GM23248 (cell line): ENCODE results near the gene CCDC32. TPM values are rescaled to one million over a fixed set of nuclear protein-coding genes. Genes with fewer than 3 reads are reported as not detected.

ENCODE experiments used
- DNase-seq: peaks from one replicate; pipeline ENCODE4 v3.0.0-alpha.2; 2015
- H2AFZ ChIP-seq: fragments of 200-600 bp; sonication (generic); 2 replicates; pipeline ENCODE4 v1.6.1; 2016; ENCODE audit warnings: antibody characterized with exemption
- H3F3A ChIP-seq: fragments of 200-600 bp; sonication (generic); 2 replicates; pipeline ENCODE4 v1.6.1; 2016; ENCODE audit warnings: mild to moderate bottlenecking, antibody characterized with exemption, mixed run types; ENCODE audit not compliant: insufficient read depth
- H3K27ac ChIP-seq: fragments of 200-600 bp; sonication (generic); 2 replicates; pipeline ENCODE4 v1.5.1; 2016; ENCODE audit warnings: mild to moderate bottlenecking
- H3K27me3 ChIP-seq: fragments of 200-600 bp; sonication (generic); replicated peaks from 2 replicates; pipeline ENCODE4 v1.6.1; 2016; ENCODE audit warnings: mild to moderate bottlenecking; ENCODE audit not compliant: insufficient read depth
- H3K36me3 ChIP-seq: fragments of 200-600 bp; sonication (generic); 2 replicates; pipeline ENCODE4 v1.6.1; 2016; ENCODE audit warnings: low read depth, mild to moderate bottlenecking
- H3K4me1 ChIP-seq: fragments of 200-600 bp; sonication (generic); 2 replicates; pipeline ENCODE4 v1.6.1; 2016; ENCODE audit warnings: mild to moderate bottlenecking; ENCODE audit not compliant: insufficient read depth
- H3K4me2 ChIP-seq: fragments of 200-600 bp; sonication (generic); one replicate; pipeline ENCODE4 v1.6.1; 2016; ENCODE audit warnings: mild to moderate bottlenecking; ENCODE audit not compliant: unreplicated experiment
- H3K4me3 ChIP-seq: fragments of 200-600 bp; sonication (generic); 2 replicates; pipeline ENCODE4 v1.5.1; 2016; ENCODE audit warnings: mild to moderate bottlenecking
- H3K79me2 ChIP-seq: fragments of 200-600 bp; sonication (generic); 2 replicates; pipeline ENCODE4 v1.6.1; 2016; ENCODE audit warnings: mild to moderate bottlenecking; ENCODE audit not compliant: insufficient read depth
- H3K9ac ChIP-seq: fragments of 200-600 bp; sonication (generic); 2 replicates; pipeline ENCODE4 v1.6.1; 2016; ENCODE audit warnings: mild to moderate bottlenecking
- H3K9me2 ChIP-seq: fragments of 200-600 bp; sonication (generic); 2 replicates; pipeline ENCODE4 v1.6.1; 2016; ENCODE audit warnings: mixed run types, mild to moderate bottlenecking, moderate library complexity; ENCODE audit not compliant: insufficient read depth
- H3K9me3 ChIP-seq: fragments of 200-600 bp; sonication (generic); one replicate; pipeline ENCODE4 v1.6.1; 2017; ENCODE audit warnings: low read depth
- H4K20me1 ChIP-seq: fragments of 200-600 bp; sonication (generic); 2 replicates; pipeline ENCODE4 v1.6.0; 2016; ENCODE audit not compliant: insufficient read depth
- EZH2 ChIP-seq: fragments of 200-600 bp; sonication (generic); IDR thresholded peaks from 2 replicates; pipeline ENCODE4 v1.6.1; 2018; ENCODE audit warnings: antibody characterized with exemption, mild to moderate bottlenecking; ENCODE audit not compliant: insufficient read depth, poor library complexity, severe bottlenecking
- EZH2phosphoT487 ChIP-seq: fragments of 200-600 bp; sonication (generic); IDR thresholded peaks from 2 replicates; pipeline ENCODE4 v1.6.1; 2018; ENCODE audit warnings: antibody characterized with exemption, moderate library complexity, mild to moderate bottlenecking, low read depth; ENCODE audit not compliant: insufficient read depth
- WGBS, 2 experiments: methylation state at CpG; one replicate each; pipeline ENCODE4 v1.1.6; 2015 to 2017; ENCODE audit warnings: low lambda C conversion rate in 2 of 2, low coverage in 1 of 2; ENCODE audit errors: missing lambda C conversion rate in 2 of 2; 5-methylcytosine and 5-hydroxymethylcytosine counted together
- in situ Hi-C: fragments of 300-500 bp; cut with MboI; formaldehyde crosslinking; loops from 2 replicates; pipeline ENCODE4 v1.15.0; 2020
- polyA plus RNA-seq: library from polyadenylated mRNA; unstranded; fragments of >200 nt; fragmentation: Nextera tagmentation; extraction: Ambion mirVana; gene quantifications from 2 replicates; pipeline ENCODE4 v1.2.1, GENCODE V29; 2016
- total RNA-seq: library from RNA; depleted of rRNA; stranded (reverse); fragments of >200 nt; shearing (Covaris generic); gene quantifications from 2 replicates; pipeline ENCODE4 v1.2.3, GENCODE V29; 2014

Gene CCDC32
- total and polyA plus RNA-seq, 2 experiments from 2014 or later, result 29.5 to 44.7 TPM

GRCh38 chr15:40598672-40599071, 33.8 kb upstream of the CCDC32 start:
- Histone ChIP-seq H3K9ac (no peak overlapping the region), H3K4me3 (no peak overlapping the region), H3K9me2 (no peaks in the 10 kb centered on the region), H3K4me1 (no peaks in the 10 kb centered on the region), H3K27ac (no peak overlapping the region), H4K20me1 (no peaks in the 10 kb centered on the region), H3K79me2 (peaks cover 83% of the 10 kb centered on the region), H3F3A (peaks cover 9% of the 10 kb centered on the region), H3K4me2 (no peak overlapping the region), H3K27me3 (no peaks in the 10 kb centered on the region), H3K9me3 (no peaks in the 10 kb centered on the region), H2AFZ (peak overlapping the region; percentile 52; the same call in 1 of the 2 replicates), H3K36me3 (no peaks in the 10 kb centered on the region)
- in situ Hi-C loops, result no loop called here
- 70 to 71% methylated on average over 4 of the region's 4 CpGs for WGBS, 2 experiments
- TF ChIP-seq EZH2, result no peak
- no peak for DNase-seq

GRCh38 chr15:40598126-40598525, 33.3 kb upstream of the CCDC32 start:
- no peaks in the 10 kb centered on the region for H3K9me2 ChIP-seq
- peaks cover 9% of the 10 kb centered on the region for H3F3A ChIP-seq
- no peak overlapping the region for H3K4me2 ChIP-seq
- H3K79me2 ChIP-seq, result peaks cover 78% of the 10 kb centered on the region
- H3K4me3 ChIP-seq, result no peak overlapping the region
- TF ChIP-seq EZH2 (no peak), EZH2phosphoT487 (no peak)
- no peaks in the 10 kb centered on the region for H3K9me3 ChIP-seq
- no peaks in the 10 kb centered on the region for H3K36me3 ChIP-seq
- no peak overlapping the region for H3K27ac ChIP-seq
- in situ Hi-C loops, result no loop called here
- peak overlapping the region; percentile 52; the same call in 1 of the 2 replicates for H2AFZ ChIP-seq
- no peak for DNase-seq
- no peak overlapping the region for H3K9ac ChIP-seq
- no peaks in the 10 kb centered on the region for H4K20me1 ChIP-seq
- 33 to 34% methylated on average over 3 of the region's 3 CpGs for WGBS, 2 experiments
- no peaks in the 10 kb centered on the region for H3K4me1 ChIP-seq
- H3K27me3 ChIP-seq, result no peaks in the 10 kb centered on the region

DNA sequence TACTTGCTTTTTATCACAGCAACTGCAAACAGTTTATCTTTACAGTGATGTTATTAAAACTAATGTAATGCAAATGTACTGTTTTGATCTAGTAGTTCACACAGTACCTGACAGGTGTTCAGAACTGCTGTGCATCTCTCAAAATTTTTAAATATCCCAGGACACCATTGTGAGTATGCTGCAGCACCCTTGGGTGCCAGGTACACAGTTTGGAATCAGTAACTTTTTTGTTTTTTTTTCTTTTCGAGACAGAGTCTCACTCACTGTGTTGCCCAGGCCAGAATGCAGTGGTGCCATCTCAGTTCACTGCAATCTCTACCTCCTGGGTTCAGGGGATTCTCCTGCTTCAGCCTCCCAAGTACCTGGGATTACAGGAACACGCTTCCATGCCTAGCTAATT, 32.2 kb upstream of the CCDC32 start:
- in situ Hi-C loops, result no loop called here
- H2AFZ ChIP-seq, result peak overlapping the region; percentile 52
- H3K27ac ChIP-seq, result no peak overlapping the region
- 81 to 90% methylated on average over 2 of the region's 2 CpGs for WGBS, 2 experiments
- no peak overlapping the region for H3K9ac ChIP-seq
- H3K4me3 ChIP-seq, result no peak overlapping the region
- H4K20me1 ChIP-seq, result no peaks in the 10 kb centered on the region
- H3K4me2 ChIP-seq, result no peak overlapping the region
- H3K27me3 ChIP-seq, result no peaks in the 10 kb centered on the region
- TF ChIP-seq EZH2 (no peak), EZH2phosphoT487 (no peak)
- H3F3A ChIP-seq, result peaks cover 9% of the 10 kb centered on the region
- no peaks in the 10 kb centered on the region for H3K4me1 ChIP-seq
- H3K9me3 ChIP-seq, result no peaks in the 10 kb centered on the region
- no peaks in the 10 kb centered on the region for H3K36me3 ChIP-seq
- DNase-seq, result no peak
- H3K9me2 ChIP-seq, result no peaks in the 10 kb centered on the region
- peaks cover 69% of the 10 kb centered on the region for H3K79me2 ChIP-seq

GRCh38 chr15:40595773-40596172, 30.9 kb upstream of the CCDC32 start:
- H3K9me3 ChIP-seq, result no peaks in the 10 kb centered on the region
- H3K4me1 ChIP-seq, result no peaks in the 10 kb centered on the region
- H3K9me2 ChIP-seq, result no peaks in the 10 kb centered on the region
- H3K27ac ChIP-seq, result no peak overlapping the region
- H4K20me1 ChIP-seq, result no peaks in the 10 kb centered on the region
- H2AFZ ChIP-seq, result peak overlapping the region; percentile 47; the same call in 1 of the 2 replicates
- peaks cover 9% of the 10 kb centered on the region for H3F3A ChIP-seq
- peak overlapping the region; percentile 79 for H3K4me2 ChIP-seq
- in situ Hi-C loops, result no loop called here
- TF ChIP-seq EZH2phosphoT487 (no peak), EZH2 (no peak)
- WGBS, 2 experiments, result 48 to 57% methylated on average over 5 of the region's 5 CpGs
- H3K9ac ChIP-seq, result no peak overlapping the region
- no peaks in the 10 kb centered on the region for H3K27me3 ChIP-seq
- H3K36me3 ChIP-seq, result no peaks in the 10 kb centered on the region
- peak overlapping the region; percentile 93; the same call in 1 of the 2 replicates for H3K4me3 ChIP-seq
- peaks cover 59% of the 10 kb centered on the region for H3K79me2 ChIP-seq
- no peak for DNase-seq

DNA sequence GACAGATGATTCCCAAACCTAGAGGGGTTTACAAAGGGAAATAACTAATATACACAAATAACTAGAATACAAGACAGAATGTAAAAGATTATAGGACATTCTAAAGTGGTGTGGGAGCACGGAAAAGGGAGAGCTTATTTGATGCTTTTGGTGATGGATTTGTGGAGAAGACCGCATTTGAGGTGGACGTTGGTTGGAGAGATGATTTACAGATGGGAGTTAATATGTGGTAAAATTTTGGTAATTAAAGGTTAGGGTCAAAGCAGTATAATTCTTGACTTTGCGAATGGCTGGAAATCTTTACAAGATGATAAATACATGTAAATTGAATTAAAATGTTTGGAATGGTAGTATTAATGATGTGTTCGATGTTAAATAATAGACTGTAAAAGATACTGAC, 30.4 kb upstream of the CCDC32 start:
- Histone ChIP-seq H3K9ac (peak overlapping the region; percentile 87), H3F3A (peaks cover 9% of the 10 kb centered on the region), H3K27me3 (no peaks in the 10 kb centered on the region), H3K4me3 (peak overlapping the region; percentile 93), H3K36me3 (no peaks in the 10 kb centered on the region), H3K79me2 (peaks cover 53% of the 10 kb centered on the region), H3K9me2 (no peaks in the 10 kb centered on the region), H3K27ac (peak overlapping the region; percentile 93; the same call in 1 of the 2 replicates), H3K9me3 (no peaks in the 10 kb centered on the region), H2AFZ (peak overlapping the region; percentile 98), H3K4me1 (no peaks in the 10 kb centered on the region), H3K4me2 (peak overlapping the region; percentile 79), H4K20me1 (no peaks in the 10 kb centered on the region)
- no peak for TF ChIP-seq EZH2phosphoT487
- TF ChIP-seq EZH2, result no peak
- WGBS, 2 experiments, result 18 to 19% methylated on average over 5 of the region's 5 CpGs
- in situ Hi-C loops, result no loop called here
- DNase-seq, result peak; percentile 12
